Panc1 (cell line): ENCODE measurements around the gene MAP4. TPM values are rescaled to one million over a fixed set of nuclear protein-coding genes. Genes with fewer than 3 reads are reported as not detected.

Source experiments
- ATAC-seq: fragments of 200-7000 bp; cut with Tn5 transposase; 2 replicates; pipeline ENCODE4 v1.9.1; 2020; ENCODE audit warnings: mild to moderate bottlenecking, moderate library complexity
- BruUV-seq: library from RNA; stranded (reverse); fragments of 400-500 nt; replicated peaks from 2 replicates; lab custom pipeline; 2021; lab: Mats Ljungman, UMichigan
- CTCF ChIA-PET: fragments of 300-600 bp; sonication (Branson Sonifier 250); formaldehyde crosslinking; loops from one replicate; lab custom pipeline; 2022; ENCODE audit warnings: antibody characterized with exemption; lab: Charles Lee
- POLR2A ChIA-PET: fragments of 300-600 bp; sonication (Branson Sonifier 250); formaldehyde crosslinking; loops from one replicate; lab custom pipeline; 2022; ENCODE audit warnings: antibody characterized with exemption; lab: Charles Lee
- DNase-seq: peaks from one replicate; pipeline ENCODE4 v3.0.0-alpha.2; 2010; ENCODE audit warnings: low read depth, low spot score
- H3K27ac ChIP-seq: 2 replicates; pipeline ENCODE4 v1.5.1; 2011; ENCODE audit warnings: mild to moderate bottlenecking, low read length, inconsistent platforms
- H3K27me3 ChIP-seq: fragments of 200-500 bp; sonication (Bioruptor generic); 2 replicates; pipeline ENCODE4 v1.6.0; 2014; ENCODE audit warnings: low read length, inconsistent platforms; ENCODE audit not compliant: control insufficient read depth, insufficient read depth
- H3K36me3 ChIP-seq: fragments of 200-500 bp; sonication (Bioruptor generic); 2 replicates; pipeline ENCODE4 v1.5.1; 2014; ENCODE audit warnings: inconsistent platforms, mild to moderate bottlenecking, low read length, moderate library complexity; ENCODE audit not compliant: control insufficient read depth, insufficient read depth
- H3K4me1 ChIP-seq: 2 replicates; pipeline ENCODE4 v1.5.1; 2011; ENCODE audit warnings: inconsistent platforms, mild to moderate bottlenecking, low read length, moderate library complexity; ENCODE audit not compliant: control insufficient read depth, insufficient read depth
- H3K4me3 ChIP-seq, 2 experiments: 2 replicates each; pipeline ENCODE4 v1.5.1; 2011 to 2012; ENCODE audit warnings: low read depth in 2 of 2, low read length in 2 of 2, mild to moderate bottlenecking in 2 of 2, inconsistent platforms in 1 of 2, moderate library complexity in 1 of 2
- H3K9me3 ChIP-seq: fragments of 200-500 bp; sonication (Bioruptor generic); 2 replicates; pipeline ENCODE4 v1.5.1; 2014; ENCODE audit warnings: low read depth, mild to moderate bottlenecking, inconsistent platforms, low read length, moderate library complexity; ENCODE audit not compliant: control insufficient read depth, insufficient read depth
- POLR2AphosphoS5 ChIP-seq: IDR thresholded peaks from 2 replicates; pipeline ENCODE4 v1.6.1; 2012; ENCODE audit warnings: mild to moderate bottlenecking, low read depth, low read length, moderate library complexity
- SIN3A ChIP-seq: IDR thresholded peaks from 2 replicates; pipeline ENCODE4 v1.6.1; 2012; ENCODE audit warnings: low read depth, mild to moderate bottlenecking, low read length, moderate library complexity, borderline replicate concordance; ENCODE audit not compliant: insufficient read depth
- TCF7L2 ChIP-seq: IDR thresholded peaks from 2 replicates; pipeline ENCODE4 v1.6.1; 2011; ENCODE audit warnings: mild to moderate bottlenecking, low read depth, low read length, inconsistent platforms
- in situ Hi-C: cut with HindIII; loops from 2 replicates; pipeline ENCODE4 v1.10.0; 2016; ENCODE audit warnings: low sequenced_read_pairs, low pct_unique_long_range_greater_than_20kb
- intact Hi-C: fragments of 100-400 bp; cut with micrococcal nuclease; formaldehyde crosslinking; loops from one replicate; pipeline ENCODE4 v1.10.0; 2022; ENCODE audit not compliant: unreplicated experiment
- total RNA-seq: library from RNA; stranded (reverse); gene quantifications from one replicate; pipeline ENCODE4 v1.2.1, GENCODE V29; 2021; ENCODE audit not compliant: unreplicated experiment
- TF ChIP-seq, protein P1 (sequence below): fragments of 450-650 bp; IDR thresholded peaks from 2 replicates; pipeline ENCODE4 v1.5.1; 2017; ENCODE audit warnings: mild to moderate bottlenecking
- TF ChIP-seq, protein P2 (sequence below), 2 experiments: IDR thresholded peaks; 2 replicates each; pipeline ENCODE4 v1.6.1; 2011 to 2012; ENCODE audit warnings: low read depth in 2 of 2, control low read depth in 1 of 2, low read length in 1 of 2, mild to moderate bottlenecking in 1 of 2, moderate library complexity in 1 of 2; ENCODE audit not compliant: insufficient read depth in 1 of 2

Gene MAP4
- total RNA-seq, 1 experiment from 2014 or later: 150 TPM

DNA sequence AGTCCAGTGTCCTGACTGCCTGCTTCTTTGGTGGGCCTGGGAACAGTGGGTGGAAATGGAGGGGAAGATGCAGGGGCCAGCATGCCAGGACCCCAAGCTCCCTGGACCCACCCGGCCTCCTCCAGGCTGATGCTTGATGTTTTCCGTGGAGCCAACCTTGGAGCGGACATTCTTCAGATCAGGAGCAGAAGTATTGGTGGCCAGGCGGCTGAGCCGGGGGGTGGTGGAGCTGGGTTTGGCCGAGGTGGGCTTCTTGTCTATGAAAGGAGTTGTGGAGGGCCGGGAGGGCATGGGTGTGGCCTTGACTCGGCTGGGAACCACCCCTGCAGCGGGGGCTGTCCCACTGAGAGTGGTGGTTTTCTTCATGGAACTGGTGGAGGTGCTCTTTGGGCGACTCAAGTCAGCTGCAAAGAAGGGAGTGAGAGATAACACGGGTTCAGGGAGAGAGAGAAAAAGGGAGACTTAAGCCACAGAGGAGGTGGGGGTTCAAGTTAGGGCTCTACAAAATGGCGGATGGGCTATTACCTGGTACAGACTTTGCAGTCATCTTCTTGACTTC lies 145.4 kb downstream of the MAP4 start:
- Histone ChIP-seq H3K4me1 (no peaks in the 10 kb centered on the region), H3K36me3 (peaks cover 9% of the 10 kb centered on the region), H3K27ac (no peak overlapping the region), H3K4me3 (no peak overlapping the region), H3K9me3 (no peaks in the 10 kb centered on the region), H3K27me3 (no peaks in the 10 kb centered on the region)
- DNase-seq: no peak
- intact Hi-C loops: no loop called here
- ATAC-seq: no peak
- ChIA-PET CTCF (no interaction called here), POLR2A (no interaction called here)
- no TSS peak for BruUV-seq
- in situ Hi-C loops: no loop called here
- TF ChIP-seq, protein P1, sequence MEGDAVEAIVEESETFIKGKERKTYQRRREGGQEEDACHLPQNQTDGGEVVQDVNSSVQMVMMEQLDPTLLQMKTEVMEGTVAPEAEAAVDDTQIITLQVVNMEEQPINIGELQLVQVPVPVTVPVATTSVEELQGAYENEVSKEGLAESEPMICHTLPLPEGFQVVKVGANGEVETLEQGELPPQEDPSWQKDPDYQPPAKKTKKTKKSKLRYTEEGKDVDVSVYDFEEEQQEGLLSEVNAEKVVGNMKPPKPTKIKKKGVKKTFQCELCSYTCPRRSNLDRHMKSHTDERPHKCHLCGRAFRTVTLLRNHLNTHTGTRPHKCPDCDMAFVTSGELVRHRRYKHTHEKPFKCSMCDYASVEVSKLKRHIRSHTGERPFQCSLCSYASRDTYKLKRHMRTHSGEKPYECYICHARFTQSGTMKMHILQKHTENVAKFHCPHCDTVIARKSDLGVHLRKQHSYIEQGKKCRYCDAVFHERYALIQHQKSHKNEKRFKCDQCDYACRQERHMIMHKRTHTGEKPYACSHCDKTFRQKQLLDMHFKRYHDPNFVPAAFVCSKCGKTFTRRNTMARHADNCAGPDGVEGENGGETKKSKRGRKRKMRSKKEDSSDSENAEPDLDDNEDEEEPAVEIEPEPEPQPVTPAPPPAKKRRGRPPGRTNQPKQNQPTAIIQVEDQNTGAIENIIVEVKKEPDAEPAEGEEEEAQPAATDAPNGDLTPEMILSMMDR: no peak
- no peak for TF ChIP-seq TCF7L2

DNA sequence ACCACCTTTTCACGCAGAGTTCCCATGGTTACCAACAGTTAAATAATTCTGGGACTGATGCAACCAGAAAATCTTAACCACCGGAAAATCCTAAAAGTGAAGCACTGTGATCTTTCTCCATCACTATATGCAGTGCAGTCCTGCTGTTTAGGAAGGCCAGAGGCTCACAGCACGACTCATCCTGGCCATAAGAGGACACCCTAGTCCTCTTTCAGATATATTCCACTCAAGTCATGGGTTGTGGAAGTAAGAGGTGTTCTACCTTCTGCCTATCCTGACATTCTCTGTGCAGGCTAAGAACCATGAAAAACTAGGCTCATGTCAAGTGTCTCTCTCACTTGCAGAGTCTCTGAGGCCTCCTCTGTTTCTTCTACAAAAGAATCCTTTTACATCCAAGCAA lies 146.1 kb downstream of the MAP4 start:
- intact Hi-C loops (no loop called here), in situ Hi-C loops (no loop called here)
- TF ChIP-seq POLR2AphosphoS5 (no peak), SIN3A (no peak), TCF7L2 (no peak)
- Histone ChIP-seq H3K27me3 (no peaks in the 10 kb centered on the region), H3K27ac (no peak overlapping the region), H3K4me1 (no peaks in the 10 kb centered on the region), H3K36me3 (peaks cover 9% of the 10 kb centered on the region), H3K9me3 (no peaks in the 10 kb centered on the region), H3K4me3 (no peak overlapping the region)
- BruUV-seq: no TSS peak
- CTCF ChIA-PET: no interaction called here
- DNase-seq (no peak), ATAC-seq (no peak)
- POLR2A ChIA-PET: no interaction called here

DNA sequence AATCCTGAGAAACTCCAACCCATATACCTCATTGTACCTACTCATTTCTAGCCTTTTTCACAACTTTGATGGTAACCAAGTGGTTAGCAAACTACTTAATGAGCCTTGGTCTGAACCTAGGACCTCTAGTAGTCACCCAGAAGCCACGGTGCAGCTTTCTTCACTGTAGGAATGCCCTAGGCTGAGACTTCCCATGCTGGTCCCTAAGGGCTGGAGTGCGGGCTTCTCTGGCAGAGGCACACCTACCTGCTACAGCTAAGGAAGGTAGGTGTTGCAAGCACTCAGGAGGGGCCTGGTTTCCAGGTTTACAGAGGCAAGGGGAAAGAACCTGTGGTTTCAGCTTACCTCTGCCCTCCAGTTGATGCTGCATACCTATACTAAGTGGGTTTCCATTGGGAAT lies 147.9 kb downstream of the MAP4 start:
- no TSS peak for BruUV-seq
- no peaks in the 10 kb centered on the region for H3K4me1 ChIP-seq
- in situ Hi-C loops (no loop called here), intact Hi-C loops (no loop called here)
- H3K27me3 ChIP-seq: no peaks in the 10 kb centered on the region
- H3K36me3 ChIP-seq: peaks cover 9% of the 10 kb centered on the region
- CTCF ChIA-PET: no interaction called here
- POLR2A ChIA-PET: no interaction called here
- TF ChIP-seq, protein P1: no peak
- TF ChIP-seq, protein P2, sequence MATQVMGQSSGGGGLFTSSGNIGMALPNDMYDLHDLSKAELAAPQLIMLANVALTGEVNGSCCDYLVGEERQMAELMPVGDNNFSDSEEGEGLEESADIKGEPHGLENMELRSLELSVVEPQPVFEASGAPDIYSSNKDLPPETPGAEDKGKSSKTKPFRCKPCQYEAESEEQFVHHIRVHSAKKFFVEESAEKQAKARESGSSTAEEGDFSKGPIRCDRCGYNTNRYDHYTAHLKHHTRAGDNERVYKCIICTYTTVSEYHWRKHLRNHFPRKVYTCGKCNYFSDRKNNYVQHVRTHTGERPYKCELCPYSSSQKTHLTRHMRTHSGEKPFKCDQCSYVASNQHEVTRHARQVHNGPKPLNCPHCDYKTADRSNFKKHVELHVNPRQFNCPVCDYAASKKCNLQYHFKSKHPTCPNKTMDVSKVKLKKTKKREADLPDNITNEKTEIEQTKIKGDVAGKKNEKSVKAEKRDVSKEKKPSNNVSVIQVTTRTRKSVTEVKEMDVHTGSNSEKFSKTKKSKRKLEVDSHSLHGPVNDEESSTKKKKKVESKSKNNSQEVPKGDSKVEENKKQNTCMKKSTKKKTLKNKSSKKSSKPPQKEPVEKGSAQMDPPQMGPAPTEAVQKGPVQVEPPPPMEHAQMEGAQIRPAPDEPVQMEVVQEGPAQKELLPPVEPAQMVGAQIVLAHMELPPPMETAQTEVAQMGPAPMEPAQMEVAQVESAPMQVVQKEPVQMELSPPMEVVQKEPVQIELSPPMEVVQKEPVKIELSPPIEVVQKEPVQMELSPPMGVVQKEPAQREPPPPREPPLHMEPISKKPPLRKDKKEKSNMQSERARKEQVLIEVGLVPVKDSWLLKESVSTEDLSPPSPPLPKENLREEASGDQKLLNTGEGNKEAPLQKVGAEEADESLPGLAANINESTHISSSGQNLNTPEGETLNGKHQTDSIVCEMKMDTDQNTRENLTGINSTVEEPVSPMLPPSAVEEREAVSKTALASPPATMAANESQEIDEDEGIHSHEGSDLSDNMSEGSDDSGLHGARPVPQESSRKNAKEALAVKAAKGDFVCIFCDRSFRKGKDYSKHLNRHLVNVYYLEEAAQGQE (IDR thresholded peaks at IDR 0.05; ENCODE audit: insufficient read depth in 1 of 2, low read depth in 2 of 2, low read length in 1 of 2): no peak
- TF ChIP-seq POLR2AphosphoS5 (no peak), TCF7L2 (no peak), SIN3A (no peak)
- H3K27ac ChIP-seq: no peak overlapping the region
- ATAC-seq (no peak), DNase-seq (no peak)
- no peaks in the 10 kb centered on the region for H3K9me3 ChIP-seq
- H3K4me3 ChIP-seq: no peak overlapping the region
